Panc1 (cell line): ENCODE results near the gene UBASH3A. TPM values are rescaled to one million over a fixed set of nuclear protein-coding genes. Genes with fewer than 3 reads are reported as not detected.

Experiments
- ATAC-seq: fragments of 200-7000 bp; cut with Tn5 transposase; 2 replicates; pipeline ENCODE4 v1.9.1; 2020; ENCODE audit warnings: mild to moderate bottlenecking, moderate library complexity
- BruUV-seq: library from RNA; stranded (reverse); fragments of 400-500 nt; replicated peaks from 2 replicates; lab custom pipeline; 2021; lab: Mats Ljungman, UMichigan
- CTCF ChIA-PET: fragments of 300-600 bp; sonication (Branson Sonifier 250); formaldehyde crosslinking; loops from one replicate; lab custom pipeline; 2022; ENCODE audit warnings: antibody characterized with exemption; lab: Charles Lee
- POLR2A ChIA-PET: fragments of 300-600 bp; sonication (Branson Sonifier 250); formaldehyde crosslinking; loops from one replicate; lab custom pipeline; 2022; ENCODE audit warnings: antibody characterized with exemption; lab: Charles Lee
- DNase-seq: peaks from one replicate; pipeline ENCODE4 v3.0.0-alpha.2; 2010; ENCODE audit warnings: low read depth, low spot score
- H3K27ac ChIP-seq: 2 replicates; pipeline ENCODE4 v1.5.1; 2011; ENCODE audit warnings: mild to moderate bottlenecking, low read length, inconsistent platforms
- H3K27me3 ChIP-seq: fragments of 200-500 bp; sonication (Bioruptor generic); 2 replicates; pipeline ENCODE4 v1.6.0; 2014; ENCODE audit warnings: low read length, inconsistent platforms; ENCODE audit not compliant: control insufficient read depth, insufficient read depth
- H3K36me3 ChIP-seq: fragments of 200-500 bp; sonication (Bioruptor generic); 2 replicates; pipeline ENCODE4 v1.5.1; 2014; ENCODE audit warnings: inconsistent platforms, mild to moderate bottlenecking, low read length, moderate library complexity; ENCODE audit not compliant: control insufficient read depth, insufficient read depth
- H3K4me1 ChIP-seq: 2 replicates; pipeline ENCODE4 v1.5.1; 2011; ENCODE audit warnings: inconsistent platforms, mild to moderate bottlenecking, low read length, moderate library complexity; ENCODE audit not compliant: control insufficient read depth, insufficient read depth
- H3K4me3 ChIP-seq, 2 experiments: 2 replicates each; pipeline ENCODE4 v1.5.1; 2011 to 2012; ENCODE audit warnings: low read depth in 2 of 2, low read length in 2 of 2, mild to moderate bottlenecking in 2 of 2, inconsistent platforms in 1 of 2, moderate library complexity in 1 of 2
- H3K9me3 ChIP-seq: fragments of 200-500 bp; sonication (Bioruptor generic); 2 replicates; pipeline ENCODE4 v1.5.1; 2014; ENCODE audit warnings: low read depth, mild to moderate bottlenecking, inconsistent platforms, low read length, moderate library complexity; ENCODE audit not compliant: control insufficient read depth, insufficient read depth
- CTCF ChIP-seq: fragments of 450-650 bp; IDR thresholded peaks from 2 replicates; pipeline ENCODE4 v1.5.1; 2017; ENCODE audit warnings: mild to moderate bottlenecking
- POLR2AphosphoS5 ChIP-seq: IDR thresholded peaks from 2 replicates; pipeline ENCODE4 v1.6.1; 2012; ENCODE audit warnings: mild to moderate bottlenecking, low read depth, low read length, moderate library complexity
- REST ChIP-seq, 2 experiments: IDR thresholded peaks; 2 replicates each; pipeline ENCODE4 v1.6.1; 2011 to 2012; ENCODE audit warnings: low read depth in 2 of 2, control low read depth in 1 of 2, low read length in 1 of 2, mild to moderate bottlenecking in 1 of 2, moderate library complexity in 1 of 2; ENCODE audit not compliant: insufficient read depth in 1 of 2
- SIN3A ChIP-seq: IDR thresholded peaks from 2 replicates; pipeline ENCODE4 v1.6.1; 2012; ENCODE audit warnings: low read depth, mild to moderate bottlenecking, low read length, moderate library complexity, borderline replicate concordance; ENCODE audit not compliant: insufficient read depth
- TCF7L2 ChIP-seq: IDR thresholded peaks from 2 replicates; pipeline ENCODE4 v1.6.1; 2011; ENCODE audit warnings: mild to moderate bottlenecking, low read depth, low read length, inconsistent platforms
- in situ Hi-C: cut with HindIII; loops from 2 replicates; pipeline ENCODE4 v1.10.0; 2016; ENCODE audit warnings: low sequenced_read_pairs, low pct_unique_long_range_greater_than_20kb
- intact Hi-C: fragments of 100-400 bp; cut with micrococcal nuclease; formaldehyde crosslinking; loops from one replicate; pipeline ENCODE4 v1.10.0; 2022; ENCODE audit not compliant: unreplicated experiment
- total RNA-seq: library from RNA; stranded (reverse); gene quantifications from one replicate; pipeline ENCODE4 v1.2.1, GENCODE V29; 2021; ENCODE audit not compliant: unreplicated experiment

Gene UBASH3A
- total RNA-seq, 1 experiment from 2014 or later: 0.33 TPM

- ChIA-PET CTCF (no interaction called here), POLR2A (no interaction called here)
- intact Hi-C loops: loop anchor here (5.0 kb wide), 1 partner anchor 303 kb away; no protein-coding TSS in a partner anchor
- Histone ChIP-seq H3K36me3 (no peaks in the 10 kb centered on the region), H3K9me3 (no peaks in the 10 kb centered on the region), H3K27me3 (no peaks in the 10 kb centered on the region), H3K27ac (no peak overlapping the region), H3K4me3 (no peak overlapping the region), H3K4me1 (no peaks in the 10 kb centered on the region)
- in situ Hi-C loops: no loop called here
- ATAC-seq (no peak), DNase-seq (no peak)
- TF ChIP-seq TCF7L2: no peak
- no peak for TF ChIP-seq REST (IDR thresholded peaks at IDR 0.05; ENCODE audit: insufficient read depth in 1 of 2, low read depth in 2 of 2, low read length in 1 of 2)
- TF ChIP-seq POLR2AphosphoS5: no peak
- no peak for TF ChIP-seq SIN3A
- no peak for TF ChIP-seq CTCF
- BruUV-seq: no TSS peak
Observed at GRCh38 chr21:42445311-42445710, 41.6 kb downstream of the UBASH3A start.

- Histone ChIP-seq H3K27me3 (no peaks in the 10 kb centered on the region), H3K4me1 (no peaks in the 10 kb centered on the region), H3K9me3 (no peaks in the 10 kb centered on the region), H3K4me3 (no peak overlapping the region), H3K27ac (no peak overlapping the region), H3K36me3 (no peaks in the 10 kb centered on the region)
- DNase-seq (no peak), ATAC-seq (no peak)
- intact Hi-C loops (loop anchor here (5.0 kb wide), 1 partner anchor 304 kb away; no protein-coding TSS in a partner anchor), in situ Hi-C loops (no loop called here)
- TF ChIP-seq SIN3A (no peak), REST (IDR thresholded peaks at IDR 0.05; ENCODE audit: insufficient read depth in 1 of 2, low read depth in 2 of 2, low read length in 1 of 2) (no peak), TCF7L2 (no peak), CTCF (no peak), POLR2AphosphoS5 (no peak)
- ChIA-PET CTCF (no interaction called here), POLR2A (no interaction called here)
- BruUV-seq: no TSS peak
Observed at GRCh38 chr21:42446531-42446930, 42.8 kb downstream of the UBASH3A start.
